ENCODE measurements around the gene ARID4A.

GRCh38 chr14:58287607-58288042 lies 10.7 kb upstream of the ARID4A start:
- TF ChIP-seq POLR2A (IDR thresholded peaks at IDR 0.05), result no peak
- TF ChIP-seq, protein P1, sequence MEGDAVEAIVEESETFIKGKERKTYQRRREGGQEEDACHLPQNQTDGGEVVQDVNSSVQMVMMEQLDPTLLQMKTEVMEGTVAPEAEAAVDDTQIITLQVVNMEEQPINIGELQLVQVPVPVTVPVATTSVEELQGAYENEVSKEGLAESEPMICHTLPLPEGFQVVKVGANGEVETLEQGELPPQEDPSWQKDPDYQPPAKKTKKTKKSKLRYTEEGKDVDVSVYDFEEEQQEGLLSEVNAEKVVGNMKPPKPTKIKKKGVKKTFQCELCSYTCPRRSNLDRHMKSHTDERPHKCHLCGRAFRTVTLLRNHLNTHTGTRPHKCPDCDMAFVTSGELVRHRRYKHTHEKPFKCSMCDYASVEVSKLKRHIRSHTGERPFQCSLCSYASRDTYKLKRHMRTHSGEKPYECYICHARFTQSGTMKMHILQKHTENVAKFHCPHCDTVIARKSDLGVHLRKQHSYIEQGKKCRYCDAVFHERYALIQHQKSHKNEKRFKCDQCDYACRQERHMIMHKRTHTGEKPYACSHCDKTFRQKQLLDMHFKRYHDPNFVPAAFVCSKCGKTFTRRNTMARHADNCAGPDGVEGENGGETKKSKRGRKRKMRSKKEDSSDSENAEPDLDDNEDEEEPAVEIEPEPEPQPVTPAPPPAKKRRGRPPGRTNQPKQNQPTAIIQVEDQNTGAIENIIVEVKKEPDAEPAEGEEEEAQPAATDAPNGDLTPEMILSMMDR (IDR thresholded peaks at IDR 0.05), result no peak

Measured in heart left ventricle (tissue), 13 donors.